HepG2 (cell line): ENCODE data around the gene DHX58. TPM values are rescaled to one million over a fixed set of nuclear protein-coding genes. Genes with fewer than 3 reads are reported as not detected.
A peak's percentile ranks its signal among the peaks of the same experiment; 100 is the strongest.

ENCODE experiments used
- CTCF ChIP-seq: sonication (generic); formaldehyde crosslinking; IDR thresholded peaks from 2 replicates; pipeline ENCODE4 v1.5.0; 2020; ENCODE audit warnings: mild to moderate bottlenecking, missing genetic modification reagents, moderate library complexity
- FOXO4 ChIP-seq: sonication (generic); formaldehyde crosslinking; conservative IDR thresholded peaks from 2 replicates; pipeline ENCODE4 v1.8.1; 2023; ENCODE audit warnings: missing genetic modification reagents
- GFI1 ChIP-seq: sonication (generic); formaldehyde crosslinking; IDR thresholded peaks from 2 replicates; pipeline ENCODE4 v1.5.0; 2020; ENCODE audit warnings: missing genetic modification reagents, mild to moderate bottlenecking, borderline replicate concordance
- ISL2 ChIP-seq: sonication (generic); formaldehyde crosslinking; IDR thresholded peaks from 2 replicates; pipeline ENCODE4 v1.5.0; 2020; ENCODE audit warnings: missing genetic modification reagents
- JARID2 ChIP-seq: sonication (generic); formaldehyde crosslinking; IDR thresholded peaks from 2 replicates; pipeline ENCODE4 v1.8.1; 2023; ENCODE audit warnings: missing genetic modification reagents, inconsistent platforms; ENCODE audit not compliant: insufficient replicate concordance
- JUN ChIP-seq: sonication (generic); formaldehyde crosslinking; IDR thresholded peaks from 2 replicates; pipeline ENCODE4 v1.4.0; 2020; ENCODE audit warnings: mild to moderate bottlenecking, missing genetic modification reagents
- NR2C2 ChIP-seq: sonication (generic); formaldehyde crosslinking; IDR thresholded peaks from 2 replicates; pipeline ENCODE4 v1.4.0; 2020; ENCODE audit warnings: missing genetic modification reagents, mild to moderate bottlenecking, moderate library complexity, borderline replicate concordance
- PITX1 ChIP-seq: sonication (generic); formaldehyde crosslinking; IDR thresholded peaks from 2 replicates; pipeline ENCODE4 v1.5.1; 2020; ENCODE audit warnings: mild to moderate bottlenecking, missing genetic modification reagents
- RAD21 ChIP-seq: fragments of 450-650 bp; formaldehyde crosslinking; IDR thresholded peaks from 2 replicates; pipeline ENCODE4 v1.5.0; 2020; ENCODE audit warnings: mild to moderate bottlenecking
- REPIN1 ChIP-seq: sonication (generic); formaldehyde crosslinking; IDR thresholded peaks from 2 replicates; pipeline ENCODE4 v1.8.0; 2022; ENCODE audit warnings: missing genetic modification reagents, low read depth, mild to moderate bottlenecking, borderline replicate concordance
- SMAD9 ChIP-seq: sonication (generic); formaldehyde crosslinking; IDR thresholded peaks from 2 replicates; pipeline ENCODE4 v1.5.1; 2020; ENCODE audit warnings: mild to moderate bottlenecking, missing genetic modification reagents
- SRSF4 ChIP-seq: fragments of 200-400 bp; formaldehyde crosslinking; IDR thresholded peaks from one replicate; pipeline ENCODE4 v1.6.1; 2018; ENCODE audit warnings: mild to moderate bottlenecking, low read depth, low read length, moderate library complexity; ENCODE audit not compliant: poor library complexity, severe bottlenecking
- UBTF ChIP-seq: sonication (generic); formaldehyde crosslinking; IDR thresholded peaks from 2 replicates; pipeline ENCODE4 v1.4.0; 2020; ENCODE audit warnings: mild to moderate bottlenecking, missing genetic modification reagents
- XRCC5 ChIP-seq: fragments of 200-400 bp; formaldehyde crosslinking; optimal IDR thresholded peaks from 2 replicates; pipeline ENCODE3; 2017; ENCODE audit warnings: mild to moderate bottlenecking, low read length
- YEATS2 ChIP-seq: sonication (generic); formaldehyde crosslinking; IDR thresholded peaks from 2 replicates; pipeline ENCODE4 v1.4.0; 2020; ENCODE audit warnings: missing genetic modification reagents, borderline replicate concordance
- ZBTB7B ChIP-seq: sonication (generic); formaldehyde crosslinking; IDR thresholded peaks from 2 replicates; pipeline ENCODE4 v1.4.0; 2020; ENCODE audit warnings: missing genetic modification reagents
- ZNF12 ChIP-seq: sonication (generic); formaldehyde crosslinking; IDR thresholded peaks from 2 replicates; pipeline ENCODE4 v1.5.0; 2020; ENCODE audit warnings: missing genetic modification reagents
- ZNF274 ChIP-seq: sonication (generic); formaldehyde crosslinking; IDR thresholded peaks from 2 replicates; pipeline ENCODE4 v1.5.1; 2020; ENCODE audit warnings: mild to moderate bottlenecking, missing genetic modification reagents
- ZNF430 ChIP-seq: sonication (generic); formaldehyde crosslinking; IDR thresholded peaks from 2 replicates; pipeline ENCODE4 v1.9.0; 2021; ENCODE audit warnings: mild to moderate bottlenecking, missing genetic modification reagents
- ZNF761 ChIP-seq: sonication (generic); formaldehyde crosslinking; conservative IDR thresholded peaks from 2 replicates; pipeline ENCODE4 v1.4.0; 2020; ENCODE audit warnings: mild to moderate bottlenecking, missing genetic modification reagents
- ZNF768 ChIP-seq: sonication (generic); formaldehyde crosslinking; IDR thresholded peaks from 2 replicates; pipeline ENCODE4 v1.4.0; 2020; ENCODE audit warnings: missing genetic modification reagents
- polyA plus RNA-seq, 8 experiments: library from polyadenylated mRNA; depleted of rRNA in 3 of 8; stranded (reverse) in 7 of 8; unstranded in 1 of 8; fragments of >200 nt; fragmentation: Illumina TruSeq in 4 of 8; extraction: Trizol in 4 of 8; gene quantifications; 2 replicates each; pipeline versions ENCODE4 v1.2.1 to v1.2.3, GENCODE V29; 2011 to 2016; ENCODE audit warnings: low read depth in 4 of 8, missing spikeins in 1 of 8, mixed read lengths in 1 of 8; ENCODE audit not compliant: insufficient read depth in 1 of 8
- total RNA-seq, 5 experiments: library from RNA; depleted of rRNA; stranded (reverse); fragments of >200 nt; fragmentation: Illumina TruSeq; extraction: Trizol; gene quantifications; 2 replicates each; pipeline ENCODE4 v1.2.3, GENCODE V29; 2016; ENCODE audit warnings: low read depth in 1 of 5

DHX58 gene
- total and polyA plus RNA-seq, 2 of the 13 experiments (the other 11 are each of a cell fraction or from before 2014, with no cell fraction given) = 6.7 to 7.8 TPM

- TF ChIP-seq SRSF4 (no peak), ZNF12 (no peak), ZNF761 (CRISPR knock-in tag) (no peak), YEATS2 (CRISPR knock-in tag) (peak; percentile 30; the same call in 1 of the 2 replicates), SMAD9 (CRISPR knock-in tag) (no peak), NR2C2 (CRISPR knock-in tag) (peak; percentile 62), JUN (CRISPR knock-in tag) (no peak), RAD21 (CRISPR knock-in tag) (peak; percentile 96), ZNF768 (CRISPR knock-in tag) (peak; percentile 49; the same call in 1 of the 2 replicates), GFI1 (CRISPR knock-in tag) (peak; percentile 45; the same call in 1 of the 2 replicates), UBTF (CRISPR knock-in tag) (peak; percentile 56; the same call in 1 of the 2 replicates), ZNF274 (CRISPR knock-in tag) (peak; percentile 61; the same call in 1 of the 2 replicates), FOXO4 (CRISPR knock-in tag) (no peak), ZNF430 (CRISPR knock-in tag) (no peak), ZBTB7B (CRISPR knock-in tag) (peak; percentile 89), PITX1 (peak; percentile 38; the same call in 1 of the 2 replicates), CTCF (CRISPR knock-in tag) (peak; percentile 96), JARID2 (CRISPR knock-in tag) (peak; percentile 38), REPIN1 (no peak; the same call in 1 of the 2 replicates), ISL2 (CRISPR knock-in tag) (peak; percentile 32; the same call in 1 of the 2 replicates), XRCC5 (peak; percentile 95)
Measured at GRCh38 chr17:42067371-42068091, 45.0 kb downstream of the DHX58 start (continued).
